Measurements from ENCODE around the gene RBMS2.

The RBMS2 gene

GRCh38 chr12:56585098-56585497 is 63.5 kb downstream of the RBMS2 start:
- no peak for DNase-seq (ENCODE audit: low read depth)
- no peak for TF ChIP-seq CTCF (IDR thresholded peaks at IDR 0.05; ENCODE audit: low read depth, low read length, missing control alignments)
- no peak overlapping the region for H3K4me3 ChIP-seq (ENCODE audit: low read depth, low read length)

DNA sequence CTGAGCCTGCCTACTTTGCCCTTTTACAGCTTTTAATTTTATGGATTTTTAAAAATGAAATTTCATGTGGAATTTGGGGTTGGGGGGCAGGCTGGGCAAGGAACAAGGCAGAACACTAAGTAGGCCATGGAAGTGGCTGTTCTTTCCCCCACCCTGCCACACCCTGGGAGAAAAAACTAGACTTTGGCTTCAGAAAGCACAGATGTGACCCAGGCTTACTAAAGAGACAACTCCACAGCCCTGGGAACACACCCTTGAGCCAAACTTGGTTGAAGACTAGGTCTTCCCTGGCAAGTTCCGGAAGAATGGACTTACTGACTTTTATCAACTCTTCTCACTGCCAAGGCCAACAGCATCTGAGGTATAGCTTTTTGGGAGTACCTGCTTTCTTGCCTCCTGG is 68.2 kb downstream of the RBMS2 start:
- no peak for TF ChIP-seq CTCF (IDR thresholded peaks at IDR 0.05; ENCODE audit: low read depth, low read length, missing control alignments)
- DNase-seq (ENCODE audit: low read depth), result no peak
- H3K4me3 ChIP-seq (ENCODE audit: low read depth, low read length), result no peak overlapping the region

DNA sequence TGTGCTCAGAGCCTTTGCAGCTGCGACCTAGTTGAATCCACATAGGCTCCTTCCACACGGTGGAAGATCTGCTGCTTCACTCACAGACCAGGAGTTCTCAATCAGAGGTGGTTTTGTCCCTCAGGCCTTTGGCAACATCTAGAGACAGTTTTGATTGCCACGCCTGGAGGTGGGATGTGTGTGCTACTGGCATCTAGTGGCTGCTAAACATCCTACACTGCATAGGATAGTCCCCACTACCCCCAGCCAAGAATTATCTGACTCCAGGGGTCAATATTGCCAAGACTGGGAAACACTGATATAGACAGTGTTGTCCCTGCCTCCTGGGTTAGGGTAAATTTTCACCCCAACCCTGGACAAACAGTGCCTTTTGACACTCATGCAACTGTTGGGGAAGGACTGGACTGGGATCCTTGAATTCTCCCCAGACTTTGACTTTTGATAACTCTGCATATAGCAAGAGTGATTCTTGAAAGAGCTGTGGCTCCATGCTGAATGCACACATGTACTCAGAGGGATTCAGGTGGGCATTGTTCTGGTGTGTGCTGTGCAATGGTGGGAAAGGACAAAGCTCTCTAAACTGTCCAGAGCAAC is 68.7 kb downstream of the RBMS2 start:
- no peak overlapping the region for H3K4me3 ChIP-seq (ENCODE audit: low read depth, low read length)
- peak; percentile 78 for TF ChIP-seq CTCF (IDR thresholded peaks at IDR 0.05; ENCODE audit: low read depth, low read length, missing control alignments)
- no peak for DNase-seq (ENCODE audit: low read depth)

- TF ChIP-seq CTCF (IDR thresholded peaks at IDR 0.05; ENCODE audit: low read depth, low read length, missing control alignments), result no peak
- H3K4me3 ChIP-seq (ENCODE audit: low read depth, low read length), result no peak overlapping the region
- DNase-seq (ENCODE audit: low read depth), result no peak
Observed at GRCh38 chr12:56591126-56591525, 69.5 kb downstream of the RBMS2 start.

- no peak for TF ChIP-seq CTCF (IDR thresholded peaks at IDR 0.05; ENCODE audit: low read depth, low read length, missing control alignments)
- no peak overlapping the region for H3K4me3 ChIP-seq (ENCODE audit: low read depth, low read length)
- no peak for DNase-seq (ENCODE audit: low read depth)
Observed at GRCh38 chr12:56591961-56592360, 70.3 kb downstream of the RBMS2 start.

DNA sequence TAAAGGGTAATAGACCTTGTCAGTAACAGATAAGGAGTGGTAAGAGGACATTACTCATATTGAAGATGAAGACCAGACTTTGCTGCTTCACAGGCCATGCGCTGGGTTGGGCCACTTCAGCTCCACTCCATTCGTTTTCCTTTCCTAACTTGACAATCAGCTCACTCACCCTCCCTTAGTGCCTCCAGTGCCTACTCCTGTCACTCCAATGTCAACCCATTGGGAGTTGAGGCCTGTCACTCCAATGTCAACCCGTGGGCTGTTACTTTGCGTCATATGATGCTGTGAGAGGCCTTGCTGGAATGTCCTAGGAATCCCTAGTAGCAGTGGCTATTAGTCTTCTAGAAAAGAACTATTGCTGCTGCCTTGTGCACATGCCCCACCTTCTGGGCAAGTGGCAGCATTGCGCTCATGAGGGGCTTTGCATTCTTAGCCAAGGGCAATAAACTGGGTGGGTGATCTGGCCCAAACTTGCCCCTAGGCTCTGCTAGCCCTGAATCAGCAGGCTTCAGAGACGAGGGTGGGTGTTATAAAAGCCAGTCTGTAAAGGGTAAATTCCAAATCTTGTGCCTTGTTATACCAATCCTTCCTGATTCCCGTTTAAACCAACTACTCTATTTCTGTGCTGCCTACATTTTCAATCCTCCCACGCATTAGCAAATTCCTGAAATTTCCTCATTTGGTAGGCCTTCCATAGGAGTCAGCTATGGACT is 72.4 kb downstream of the RBMS2 start:
- H3K4me3 ChIP-seq (ENCODE audit: low read depth, low read length), result no peak overlapping the region
- no peak for DNase-seq (ENCODE audit: low read depth)
- TF ChIP-seq CTCF (IDR thresholded peaks at IDR 0.05; ENCODE audit: low read depth, low read length, missing control alignments), result peak; percentile 89

DNA sequence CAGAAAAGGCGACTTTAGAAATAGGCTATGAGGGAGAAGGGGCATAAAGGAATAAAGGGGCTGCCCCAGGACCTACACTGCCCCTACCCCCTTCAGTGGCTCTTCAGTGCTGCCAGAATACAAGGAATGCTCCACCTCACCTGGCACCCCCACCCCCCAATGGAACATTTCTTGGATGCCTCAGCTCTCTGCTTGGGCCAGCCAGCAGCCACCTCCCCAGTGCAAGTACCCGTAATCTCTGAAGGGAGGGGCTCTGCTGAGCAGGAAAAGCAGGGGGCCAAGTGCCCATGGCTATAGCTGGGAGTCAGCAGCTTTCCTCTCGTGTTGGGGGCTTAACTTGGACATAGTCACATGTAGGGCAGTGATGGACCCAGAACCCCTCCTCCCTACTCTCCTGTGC is 75.2 kb downstream of the RBMS2 start:
- no peak overlapping the region for H3K4me3 ChIP-seq (ENCODE audit: low read depth, low read length)
- TF ChIP-seq CTCF (IDR thresholded peaks at IDR 0.05; ENCODE audit: low read depth, low read length, missing control alignments), result no peak
- no peak for DNase-seq (ENCODE audit: low read depth)

Data from GM12864 (cell line).